HepG2 (cell line): Measurements from ENCODE around the gene SEMA4C. TPM values are rescaled to one million over a fixed set of nuclear protein-coding genes. Genes with fewer than 3 reads are reported as not detected.

ENCODE experiments used
- ARNT2 ChIP-seq: sonication (generic); formaldehyde crosslinking; IDR thresholded peaks from 2 replicates; pipeline ENCODE4 v1.8.0; 2022; ENCODE audit warnings: mild to moderate bottlenecking, low read depth, missing genetic modification reagents, moderate library complexity
- CCAR2 ChIP-seq: fragments of 200-400 bp; formaldehyde crosslinking; optimal IDR thresholded peaks from 2 replicates; pipeline ENCODE3; 2018; ENCODE audit warnings: low read depth, mild to moderate bottlenecking, low read length, moderate library complexity
- JUND ChIP-seq: sonication (generic); formaldehyde crosslinking; IDR thresholded peaks from 2 replicates; pipeline ENCODE4 v1.8.0; 2022; ENCODE audit warnings: mild to moderate bottlenecking, missing genetic modification reagents
- KMT2A ChIP-seq: sonication (generic); formaldehyde crosslinking; IDR thresholded peaks from 2 replicates; pipeline ENCODE4 v1.4.0; 2020; ENCODE audit warnings: missing genetic modification reagents
- MZF1 ChIP-seq: sonication (generic); formaldehyde crosslinking; IDR thresholded peaks from 2 replicates; pipeline ENCODE4 v1.8.1; 2023; ENCODE audit warnings: mild to moderate bottlenecking, missing genetic modification reagents, borderline replicate concordance
- NCOR1 ChIP-seq: fragments of 200-600 bp; sonication (generic); IDR thresholded peaks from 2 replicates; pipeline ENCODE4 v1.7.0; 2017; ENCODE audit warnings: antibody characterized with exemption, low read length, borderline replicate concordance
- NR2F6 ChIP-seq, 2 experiments: IDR thresholded peaks; 2 replicates each; pipeline ENCODE4 v1.6.1; 2016; ENCODE audit warnings: antibody characterized with exemption in 1 of 2, mild to moderate bottlenecking in 1 of 2
- PAWR ChIP-seq: sonication (generic); formaldehyde crosslinking; IDR thresholded peaks from 2 replicates; pipeline ENCODE4 v1.4.0; 2020; ENCODE audit warnings: missing genetic modification reagents, mild to moderate bottlenecking, borderline replicate concordance
- PRMT3 ChIP-seq: sonication (generic); formaldehyde crosslinking; IDR thresholded peaks from 2 replicates; pipeline ENCODE4 v1.8.1; 2022; ENCODE audit warnings: low read depth, mild to moderate bottlenecking, moderate library complexity, missing genetic modification reagents, borderline replicate concordance
- SP2 ChIP-seq: sonication (generic); formaldehyde crosslinking; IDR thresholded peaks from 2 replicates; pipeline ENCODE4 v1.5.1; 2020; ENCODE audit warnings: mild to moderate bottlenecking, missing genetic modification reagents
- ZNF430 ChIP-seq: sonication (generic); formaldehyde crosslinking; IDR thresholded peaks from 2 replicates; pipeline ENCODE4 v1.9.0; 2021; ENCODE audit warnings: mild to moderate bottlenecking, missing genetic modification reagents
- ZNF570 ChIP-seq: sonication (generic); formaldehyde crosslinking; IDR thresholded peaks from 2 replicates; pipeline ENCODE4 v1.4.0; 2020; ENCODE audit warnings: mild to moderate bottlenecking, missing genetic modification reagents, borderline replicate concordance
- ZNF7 ChIP-seq: IDR thresholded peaks from 2 replicates; pipeline ENCODE4 v1.6.1; 2016; ENCODE audit warnings: missing biosample characterization, missing genetic modification reagents
- ZNF841 ChIP-seq: sonication (generic); formaldehyde crosslinking; IDR thresholded peaks from 2 replicates; pipeline ENCODE4 v1.8.1; 2023; ENCODE audit warnings: missing genetic modification reagents, borderline replicate concordance
- ZSCAN21 ChIP-seq: sonication (generic); formaldehyde crosslinking; IDR thresholded peaks from 2 replicates; pipeline ENCODE4 v1.8.0; 2022; ENCODE audit warnings: mild to moderate bottlenecking, missing genetic modification reagents, moderate library complexity, borderline replicate concordance
- polyA plus RNA-seq, 8 experiments: library from polyadenylated mRNA; depleted of rRNA in 3 of 8; stranded (reverse) in 7 of 8; unstranded in 1 of 8; fragments of >200 nt; fragmentation: Illumina TruSeq in 4 of 8; extraction: Trizol in 4 of 8; gene quantifications; 2 replicates each; pipeline versions ENCODE4 v1.2.1 to v1.2.3, GENCODE V29; 2011 to 2016; ENCODE audit warnings: low read depth in 4 of 8, missing spikeins in 1 of 8, mixed read lengths in 1 of 8; ENCODE audit not compliant: insufficient read depth in 1 of 8
- total RNA-seq, 5 experiments: library from RNA; depleted of rRNA; stranded (reverse); fragments of >200 nt; fragmentation: Illumina TruSeq; extraction: Trizol; gene quantifications; 2 replicates each; pipeline ENCODE4 v1.2.3, GENCODE V29; 2016; ENCODE audit warnings: low read depth in 1 of 5
- TF ChIP-seq, protein P1 (sequence below): sonication (generic); formaldehyde crosslinking; IDR thresholded peaks from 2 replicates; pipeline ENCODE4 v1.4.0; 2020; ENCODE audit warnings: missing genetic modification reagents, mild to moderate bottlenecking, borderline replicate concordance
- TF ChIP-seq, protein P2 (sequence below): IDR thresholded peaks from 2 replicates; pipeline ENCODE4 v1.6.1; 2016; ENCODE audit warnings: missing compliant biosample characterization, missing genetic modification reagents, borderline replicate concordance
- TF ChIP-seq, protein P3 (sequence below): sonication (generic); formaldehyde crosslinking; IDR thresholded peaks from 2 replicates; pipeline ENCODE4 v1.4.0; 2020; ENCODE audit warnings: missing genetic modification reagents; ENCODE audit errors: not compliant biosample characterization
- TF ChIP-seq, protein P4 (sequence below): IDR thresholded peaks from 2 replicates; pipeline ENCODE4 v1.6.1; 2016; ENCODE audit warnings: low read depth, control low read depth
- TF ChIP-seq, protein P5 (sequence below): sonication (generic); formaldehyde crosslinking; IDR thresholded peaks from 2 replicates; pipeline ENCODE4 v1.5.1; 2020; ENCODE audit warnings: mild to moderate bottlenecking, moderate library complexity, missing genetic modification reagents

SEMA4C gene
- total and polyA plus RNA-seq, 2 of the 13 experiments (the other 11 are each of a cell fraction or from before 2014, with no cell fraction given) = 25.9 to 46.6 TPM

DNA sequence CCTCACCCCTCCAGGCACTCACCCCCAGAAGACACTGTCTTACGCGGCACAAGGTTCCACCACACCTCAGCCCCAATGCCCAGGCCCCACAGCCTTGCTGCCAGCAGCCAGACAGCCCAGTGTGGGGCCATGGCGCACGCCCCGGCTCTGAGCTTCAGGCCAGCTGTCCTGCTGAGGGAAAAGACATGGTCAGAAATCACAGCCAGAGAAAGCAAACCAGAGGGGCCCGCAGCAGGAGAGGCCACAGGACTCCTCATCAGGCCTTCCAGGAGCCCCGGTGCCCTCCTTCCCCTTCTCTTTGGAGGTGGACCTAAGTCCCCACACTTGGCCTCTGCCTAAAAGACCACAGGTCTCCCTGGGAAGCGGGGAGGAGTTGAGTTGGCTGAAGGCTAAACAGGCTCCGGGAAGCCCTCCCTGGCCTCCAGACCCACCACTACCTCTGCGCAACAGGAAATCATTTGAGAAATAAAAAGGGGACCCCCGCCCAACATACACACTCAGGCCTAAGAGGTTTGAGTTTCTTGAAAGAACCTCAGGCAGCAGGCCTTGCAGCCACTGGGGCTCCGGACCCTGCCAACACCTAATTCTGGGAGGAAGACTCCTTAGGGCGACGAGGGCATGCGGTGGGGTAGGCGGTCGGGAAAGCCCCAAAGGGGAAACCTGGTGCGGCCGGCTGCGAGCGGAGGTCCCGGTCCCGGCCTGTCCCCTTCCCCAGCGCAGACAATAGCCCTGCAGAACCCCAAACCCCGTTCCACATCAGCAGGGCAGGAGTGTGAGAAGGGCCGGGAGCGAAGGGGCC is 1.9 kb downstream of the SEMA4C start (continued):
- TF ChIP-seq, protein P1, sequence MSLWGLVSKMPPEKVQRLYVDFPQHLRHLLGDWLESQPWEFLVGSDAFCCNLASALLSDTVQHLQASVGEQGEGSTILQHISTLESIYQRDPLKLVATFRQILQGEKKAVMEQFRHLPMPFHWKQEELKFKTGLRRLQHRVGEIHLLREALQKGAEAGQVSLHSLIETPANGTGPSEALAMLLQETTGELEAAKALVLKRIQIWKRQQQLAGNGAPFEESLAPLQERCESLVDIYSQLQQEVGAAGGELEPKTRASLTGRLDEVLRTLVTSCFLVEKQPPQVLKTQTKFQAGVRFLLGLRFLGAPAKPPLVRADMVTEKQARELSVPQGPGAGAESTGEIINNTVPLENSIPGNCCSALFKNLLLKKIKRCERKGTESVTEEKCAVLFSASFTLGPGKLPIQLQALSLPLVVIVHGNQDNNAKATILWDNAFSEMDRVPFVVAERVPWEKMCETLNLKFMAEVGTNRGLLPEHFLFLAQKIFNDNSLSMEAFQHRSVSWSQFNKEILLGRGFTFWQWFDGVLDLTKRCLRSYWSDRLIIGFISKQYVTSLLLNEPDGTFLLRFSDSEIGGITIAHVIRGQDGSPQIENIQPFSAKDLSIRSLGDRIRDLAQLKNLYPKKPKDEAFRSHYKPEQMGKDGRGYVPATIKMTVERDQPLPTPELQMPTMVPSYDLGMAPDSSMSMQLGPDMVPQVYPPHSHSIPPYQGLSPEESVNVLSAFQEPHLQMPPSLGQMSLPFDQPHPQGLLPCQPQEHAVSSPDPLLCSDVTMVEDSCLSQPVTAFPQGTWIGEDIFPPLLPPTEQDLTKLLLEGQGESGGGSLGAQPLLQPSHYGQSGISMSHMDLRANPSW (CRISPR knock-in tag) = no peak
- TF ChIP-seq NCOR1 (no peak), JUND (CRISPR knock-in tag) (no peak), PRMT3 (CRISPR knock-in tag) (no peak), ZSCAN21 (no peak), NR2F6 (IDR thresholded peaks at IDR 0.05) (no peak), NR2F6 (CRISPR knock-in tag; IDR thresholded peaks at IDR 0.05) (no peak), ARNT2 (CRISPR knock-in tag) (no peak), MZF1 (CRISPR knock-in tag) (peak; percentile 75; the same call in 1 of the 2 replicates), CCAR2 (no peak), ZNF430 (CRISPR knock-in tag) (no peak; the same call in 1 of the 2 replicates), KMT2A (no peak; the same call in 1 of the 2 replicates), ZNF570 (no peak; the same call in 1 of the 2 replicates), SP2 (CRISPR knock-in tag) (no peak; the same call in 1 of the 2 replicates), PAWR (no peak), ZNF841 (CRISPR knock-in tag) (no peak), ZNF7 (no peak)
- TF ChIP-seq, protein P2, sequence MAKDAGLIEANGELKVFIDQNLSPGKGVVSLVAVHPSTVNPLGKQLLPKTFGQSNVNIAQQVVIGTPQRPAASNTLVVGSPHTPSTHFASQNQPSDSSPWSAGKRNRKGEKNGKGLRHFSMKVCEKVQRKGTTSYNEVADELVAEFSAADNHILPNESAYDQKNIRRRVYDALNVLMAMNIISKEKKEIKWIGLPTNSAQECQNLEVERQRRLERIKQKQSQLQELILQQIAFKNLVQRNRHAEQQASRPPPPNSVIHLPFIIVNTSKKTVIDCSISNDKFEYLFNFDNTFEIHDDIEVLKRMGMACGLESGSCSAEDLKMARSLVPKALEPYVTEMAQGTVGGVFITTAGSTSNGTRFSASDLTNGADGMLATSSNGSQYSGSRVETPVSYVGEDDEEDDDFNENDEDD (CRISPR knock-in tag) = peak; percentile 58; the same call in 1 of the 2 replicates
- TF ChIP-seq, protein P3, sequence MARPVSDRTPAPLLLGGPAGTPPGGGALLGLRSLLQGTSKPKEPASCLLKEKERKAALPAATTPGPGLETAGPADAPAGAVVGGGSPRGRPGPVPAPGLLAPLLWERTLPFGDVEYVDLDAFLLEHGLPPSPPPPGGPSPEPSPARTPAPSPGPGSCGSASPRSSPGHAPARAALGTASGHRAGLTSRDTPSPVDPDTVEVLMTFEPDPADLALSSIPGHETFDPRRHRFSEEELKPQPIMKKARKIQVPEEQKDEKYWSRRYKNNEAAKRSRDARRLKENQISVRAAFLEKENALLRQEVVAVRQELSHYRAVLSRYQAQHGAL (CRISPR knock-in tag) = no peak
- TF ChIP-seq, protein P4, sequence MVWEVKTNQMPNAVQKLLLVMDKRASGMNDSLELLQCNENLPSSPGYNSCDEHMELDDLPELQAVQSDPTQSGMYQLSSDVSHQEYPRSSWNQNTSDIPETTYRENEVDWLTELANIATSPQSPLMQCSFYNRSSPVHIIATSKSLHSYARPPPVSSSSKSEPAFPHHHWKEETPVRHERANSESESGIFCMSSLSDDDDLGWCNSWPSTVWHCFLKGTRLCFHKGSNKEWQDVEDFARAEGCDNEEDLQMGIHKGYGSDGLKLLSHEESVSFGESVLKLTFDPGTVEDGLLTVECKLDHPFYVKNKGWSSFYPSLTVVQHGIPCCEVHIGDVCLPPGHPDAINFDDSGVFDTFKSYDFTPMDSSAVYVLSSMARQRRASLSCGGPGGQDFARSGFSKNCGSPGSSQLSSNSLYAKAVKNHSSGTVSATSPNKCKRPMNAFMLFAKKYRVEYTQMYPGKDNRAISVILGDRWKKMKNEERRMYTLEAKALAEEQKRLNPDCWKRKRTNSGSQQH (CRISPR knock-in tag) = 0 out of 2 replicates have a peak, but pooled peaks have one; percentile 49
- TF ChIP-seq, protein P5, sequence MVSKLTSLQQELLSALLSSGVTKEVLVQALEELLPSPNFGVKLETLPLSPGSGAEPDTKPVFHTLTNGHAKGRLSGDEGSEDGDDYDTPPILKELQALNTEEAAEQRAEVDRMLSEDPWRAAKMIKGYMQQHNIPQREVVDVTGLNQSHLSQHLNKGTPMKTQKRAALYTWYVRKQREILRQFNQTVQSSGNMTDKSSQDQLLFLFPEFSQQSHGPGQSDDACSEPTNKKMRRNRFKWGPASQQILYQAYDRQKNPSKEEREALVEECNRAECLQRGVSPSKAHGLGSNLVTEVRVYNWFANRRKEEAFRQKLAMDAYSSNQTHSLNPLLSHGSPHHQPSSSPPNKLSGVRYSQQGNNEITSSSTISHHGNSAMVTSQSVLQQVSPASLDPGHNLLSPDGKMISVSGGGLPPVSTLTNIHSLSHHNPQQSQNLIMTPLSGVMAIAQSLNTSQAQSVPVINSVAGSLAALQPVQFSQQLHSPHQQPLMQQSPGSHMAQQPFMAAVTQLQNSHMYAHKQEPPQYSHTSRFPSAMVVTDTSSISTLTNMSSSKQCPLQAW (CRISPR knock-in tag) = no peak
